GM12878 (cell line): Measurements from ENCODE around the gene SSBP4. TPM values are rescaled to one million over a fixed set of nuclear protein-coding genes. Genes with fewer than 3 reads are reported as not detected.

Experiments used
- BRCA1 ChIP-seq: IDR thresholded peaks from 2 replicates; pipeline ENCODE4 v1.6.1; 2011; ENCODE audit warnings: low read depth, low read length, improper control_type of control experiment
- CBX3 ChIP-seq: fragments of 200-600 bp; sonication (generic); IDR thresholded peaks from 2 replicates; pipeline ENCODE4 v1.6.1; 2016; ENCODE audit warnings: low read depth, borderline replicate concordance
- CREM ChIP-seq: IDR thresholded peaks from 2 replicates; pipeline ENCODE4 v1.6.1; 2014; ENCODE audit warnings: antibody characterized with exemption, low read depth
- ETV6 ChIP-seq, 2 experiments: fragments of 450-650 bp in 1 of 2; IDR thresholded peaks in 1 of 2; conservative IDR thresholded peaks in 1 of 2; 2 replicates each; pipeline ENCODE4 v1.6.1; 2014; ENCODE audit warnings: antibody characterized with exemption in 1 of 2, borderline replicate concordance in 1 of 2, low read depth in 1 of 2, mild to moderate bottlenecking in 1 of 2, moderate library complexity in 1 of 2
- GABPA ChIP-seq: IDR thresholded peaks from 2 replicates; pipeline ENCODE4 v1.6.1; 2014; ENCODE audit warnings: antibody characterized with exemption, low read depth, mild to moderate bottlenecking, inconsistent platforms
- GATAD2B ChIP-seq: fragments of 450-650 bp; conservative IDR thresholded peaks from 2 replicates; pipeline ENCODE4 v1.6.1; 2017; ENCODE audit warnings: low read depth, mild to moderate bottlenecking, moderate library complexity
- IKZF1 ChIP-seq: fragments of 450-650 bp; conservative IDR thresholded peaks from 2 replicates; pipeline ENCODE4 v1.6.1; 2017; ENCODE audit warnings: antibody characterized with exemption, mild to moderate bottlenecking
- IKZF2 ChIP-seq, 2 experiments: fragments of 450-650 bp; IDR thresholded peaks; 2 replicates each; pipeline ENCODE4 v1.6.1; 2017; ENCODE audit warnings: mild to moderate bottlenecking in 2 of 2, moderate library complexity in 2 of 2
- IRF5 ChIP-seq: fragments of 450-650 bp; IDR thresholded peaks from 2 replicates; pipeline ENCODE4 v1.6.1; 2017; ENCODE audit warnings: borderline replicate concordance
- MLLT1 ChIP-seq: fragments of 450-650 bp; IDR thresholded peaks from 2 replicates; pipeline ENCODE4 v1.6.1; 2016; ENCODE audit warnings: mild to moderate bottlenecking
- MTA3 ChIP-seq: IDR thresholded peaks from 2 replicates; pipeline ENCODE4 v1.6.1; 2012; ENCODE audit warnings: low read length, inconsistent platforms, borderline replicate concordance
- MYC ChIP-seq: IDR thresholded peaks from 2 replicates; pipeline ENCODE4 v1.6.1; 2011; ENCODE audit warnings: mild to moderate bottlenecking, low read length, moderate library complexity, inconsistent platforms; ENCODE audit not compliant: insufficient read depth, insufficient replicate concordance, insufficient read length, severe bottlenecking
- PAX8 ChIP-seq: fragments of 450-650 bp; IDR thresholded peaks from 2 replicates; pipeline ENCODE4 v1.6.1; 2017; ENCODE audit warnings: mild to moderate bottlenecking, moderate library complexity
- POLR2A ChIP-seq: IDR thresholded peaks from 2 replicates; pipeline ENCODE4 v1.6.1; 2011; ENCODE audit warnings: low read depth, mild to moderate bottlenecking, low read length
- RELB ChIP-seq: fragments of 450-650 bp; IDR thresholded peaks from 2 replicates; pipeline ENCODE4 v1.6.1; 2017; ENCODE audit warnings: low read depth, mild to moderate bottlenecking, moderate library complexity
- SKIL ChIP-seq: fragments of 450-650 bp; IDR thresholded peaks from 2 replicates; pipeline ENCODE4 v1.6.1; 2017; ENCODE audit warnings: mild to moderate bottlenecking, low read depth, inconsistent platforms; ENCODE audit not compliant: poor library complexity, severe bottlenecking
- SMARCA5 ChIP-seq: fragments of 450-650 bp; IDR thresholded peaks from 2 replicates; pipeline ENCODE4 v1.6.1; 2017; ENCODE audit warnings: mild to moderate bottlenecking
- SPI1 ChIP-seq: IDR thresholded peaks from 2 replicates; pipeline ENCODE4 v1.6.1; 2011; ENCODE audit warnings: low read depth, mild to moderate bottlenecking, low read length, moderate library complexity, borderline replicate concordance; ENCODE audit not compliant: insufficient read depth
- SUPT20H ChIP-seq: IDR thresholded peaks from 2 replicates; pipeline ENCODE4 v1.6.1; 2011; ENCODE audit warnings: low read depth, mild to moderate bottlenecking, low read length, moderate library complexity, borderline replicate concordance; ENCODE audit not compliant: control insufficient read depth
- TAF1 ChIP-seq: IDR thresholded peaks from 2 replicates; pipeline ENCODE4 v1.6.1; 2011; ENCODE audit warnings: mild to moderate bottlenecking, low read depth, low read length, borderline replicate concordance
- TCF3 ChIP-seq: IDR thresholded peaks from 2 replicates; pipeline ENCODE4 v1.6.1; 2012; ENCODE audit warnings: low read depth, mild to moderate bottlenecking, low read length, borderline replicate concordance; ENCODE audit not compliant: insufficient read depth
- ZNF207 ChIP-seq: fragments of 450-650 bp; IDR thresholded peaks from 2 replicates; pipeline ENCODE4 v1.6.1; 2014; ENCODE audit warnings: antibody characterized with exemption, mild to moderate bottlenecking, borderline replicate concordance
- ZNF384 ChIP-seq: IDR thresholded peaks from 2 replicates; pipeline ENCODE4 v1.6.1; 2012; ENCODE audit warnings: low read depth, mild to moderate bottlenecking, low read length, improper control_type of control experiment, borderline replicate concordance
- polyA plus RNA-seq, 11 experiments: library from polyadenylated mRNA; depleted of rRNA in 4 of 11; unstranded in 6 of 11; stranded (reverse) in 5 of 11; fragments of >200 nt; fragmentation: Nextera tagmentation in 4 of 11; fragmentation: Illumina TruSeq in 1 of 11; extraction: Ambion mirVana in 4 of 11; extraction: Trizol in 1 of 11; gene quantifications; 1 replicate in 1 of 11; 2 replicates in 10 of 11; pipeline versions ENCODE4 v1.2.1 to v1.2.3, GENCODE V29; 2011 to 2016; ENCODE audit warnings: inconsistent platforms in 2 of 11, missing spikeins in 2 of 11, low read depth in 1 of 11
- total RNA-seq, 4 experiments: library from RNA; depleted of rRNA in 3 of 4; stranded (reverse); fragments of >200 nt in 3 of 4; fragmentation: Illumina TruSeq in 1 of 4; extraction: Trizol in 1 of 4; gene quantifications; 2 replicates each; pipeline versions ENCODE4 v1.2.1 to v1.2.3, GENCODE V29; 2013 to 2021

The SSBP4 gene
- total and polyA plus RNA-seq, 10 of the 15 experiments (the other 5 are each of a cell fraction or from before 2014, with no cell fraction given), result 0.37 to 150 (median 38.9) TPM

- TF ChIP-seq MTA3, result no peak
- peak; percentile 65 to 71 for TF ChIP-seq IKZF2 (IDR thresholded peaks at IDR 0.05)
- TF ChIP-seq ETV6 (conservative IDR thresholded peaks at IDR 0.05 in 1 of 2, IDR thresholded peaks at IDR 0.05 in 1 of 2; ENCODE audit: borderline replicate concordance in 1 of 2, low read depth in 1 of 2), result peak in 1 of 2 experiments; percentile 63; a peak in 1 of 4 replicates
- TF ChIP-seq MYC, result no peak
- TF ChIP-seq TAF1, result peak; percentile 48; the same call in 1 of the 2 replicates
- peak; percentile 52; the same call in 1 of the 2 replicates for TF ChIP-seq TCF3
- TF ChIP-seq GABPA, result 0 out of 2 replicates have a peak, but pooled peaks have one; percentile 17
- TF ChIP-seq BRCA1, result no peak
- TF ChIP-seq RELB, result peak; percentile 63; the same call in 1 of the 2 replicates
- peak; percentile 41; the same call in 1 of the 2 replicates for TF ChIP-seq ZNF384
- TF ChIP-seq ZNF207, result peak; percentile 60; the same call in 1 of the 2 replicates
- peak; percentile 85 for TF ChIP-seq SMARCA5
- TF ChIP-seq POLR2A, result peak; percentile 51; the same call in 1 of the 2 replicates
- TF ChIP-seq GATAD2B, result peak; percentile 51
- peak; percentile 28 for TF ChIP-seq SKIL
- TF ChIP-seq CBX3, result no peak
- peak; percentile 97 for TF ChIP-seq SPI1
- no peak for TF ChIP-seq PAX8
- peak; percentile 75 for TF ChIP-seq IKZF1
- no peak for TF ChIP-seq IRF5
- TF ChIP-seq SUPT20H, result no peak
- TF ChIP-seq MLLT1, result 0 out of 2 replicates have a peak, but pooled peaks have one; percentile 37
- no peak for TF ChIP-seq CREM
Observed at GRCh38 chr19:18401580-18402112, 17.6 kb upstream of the SSBP4 start (continued).
